ENCODE measurements around the gene MED23.
"Not testable (repeated sequence)": the region's sequence is repeated elsewhere in the genome, so short reads cannot be mapped to it uniquely, and the experiment has no call there.

MED23 gene

GRCh38 chr6:131551902-131552301 is 76.1 kb downstream of the MED23 start:
- in situ Hi-C loops (cut with HindIII; ENCODE audit: low pct_ligation_motif_present, low sequenced_read_pairs), result no loop called here
- DNase-seq, result no peak
- Histone ChIP-seq H3K4me3 (ENCODE audit: low read depth, low read length) (no peak overlapping the region), H3K27ac (no peak overlapping the region), H3K27me3 (replicated peaks) (no peaks in the 10 kb centered on the region), H3K36me3 (replicated peaks) (no peaks in the 10 kb centered on the region)
- TF ChIP-seq CTCF (IDR thresholded peaks at IDR 0.05; ENCODE audit: low read depth, low read length, missing control alignments), result no peak

GRCh38 chr6:131549811-131550210 is 78.2 kb downstream of the MED23 start:
- no peak for TF ChIP-seq CTCF (IDR thresholded peaks at IDR 0.05; ENCODE audit: low read depth, low read length, missing control alignments)
- no peak overlapping the region for H3K27ac ChIP-seq
- in situ Hi-C loops (cut with HindIII; ENCODE audit: low pct_ligation_motif_present, low sequenced_read_pairs), result no loop called here
- DNase-seq, result no peak
- H3K4me3 ChIP-seq (ENCODE audit: low read depth, low read length), result no peak overlapping the region
- no peaks in the 10 kb centered on the region for H3K36me3 ChIP-seq (replicated peaks)
- no peaks in the 10 kb centered on the region for H3K27me3 ChIP-seq (replicated peaks)

GRCh38 chr6:131548441-131548840 is 79.6 kb downstream of the MED23 start:
- in situ Hi-C loops (cut with HindIII; ENCODE audit: low pct_ligation_motif_present, low sequenced_read_pairs), result no loop called here
- Histone ChIP-seq H3K27ac (no peak overlapping the region), H3K27me3 (replicated peaks) (no peaks in the 10 kb centered on the region), H3K4me3 (ENCODE audit: low read depth, low read length) (no peak overlapping the region), H3K36me3 (replicated peaks) (no peaks in the 10 kb centered on the region)
- TF ChIP-seq CTCF (IDR thresholded peaks at IDR 0.05; ENCODE audit: low read depth, low read length, missing control alignments), result no peak
- no peak for DNase-seq

GRCh38 chr6:131547488-131547887 is 80.6 kb downstream of the MED23 start:
- H3K27me3 ChIP-seq (replicated peaks), result no peaks in the 10 kb centered on the region
- DNase-seq, result no peak
- in situ Hi-C loops (cut with HindIII; ENCODE audit: low pct_ligation_motif_present, low sequenced_read_pairs), result no loop called here

GRCh38 chr6:131545317-131545716 is 82.7 kb downstream of the MED23 start:
- Histone ChIP-seq H3K27ac (no peak overlapping the region), H3K36me3 (replicated peaks) (no peaks in the 10 kb centered on the region), H3K4me3 (ENCODE audit: low read depth, low read length) (no peak overlapping the region), H3K27me3 (replicated peaks) (no peaks in the 10 kb centered on the region)
- TF ChIP-seq CTCF (IDR thresholded peaks at IDR 0.05; ENCODE audit: low read depth, low read length, missing control alignments), result no peak
- in situ Hi-C loops (cut with HindIII; ENCODE audit: low pct_ligation_motif_present, low sequenced_read_pairs), result no loop called here
- no peak for DNase-seq

More at GRCh38 chr6:131547488-131547887, 80.6 kb downstream of the MED23 start:
- Histone ChIP-seq H3K36me3 (replicated peaks) (no peaks in the 10 kb centered on the region), H3K4me3 (ENCODE audit: low read depth, low read length) (no peak overlapping the region), H3K27ac (no peak overlapping the region)
- TF ChIP-seq CTCF (IDR thresholded peaks at IDR 0.05; ENCODE audit: low read depth, low read length, missing control alignments), result no peak

- H3K27me3 ChIP-seq (replicated peaks); in situ Hi-C loops (cut with HindIII; ENCODE audit: low pct_ligation_motif_present, low sequenced_read_pairs); H3K27ac ChIP-seq; H3K36me3 ChIP-seq (replicated peaks); DNase-seq; H3K4me3 ChIP-seq (ENCODE audit: low read depth, low read length): not testable (repeated sequence)
Observed at GRCh38 chr6:131538615-131539014, 89.4 kb downstream of the MED23 start.
